GM12891 (cell line): ENCODE data around the gene DMC1.
"Not testable (repeated sequence)": the region's sequence is repeated elsewhere in the genome, so short reads cannot be mapped to it uniquely, and the experiment has no call there.

Source experiments
- DNase-seq: peaks from one replicate; pipeline ENCODE4 v3.0.0; 2011; ENCODE audit warnings: low spot score; ENCODE audit not compliant: insufficient read length
- FAIRE-seq: peaks from 2 replicates; lab custom pipeline; 2011; peaks lifted over from hg19 to GRCh38; lab: Jason Lieb, UNC
- PAX5 ChIP-seq: IDR thresholded peaks from 2 replicates; pipeline ENCODE4 v1.6.1; 2011; ENCODE audit warnings: low read length, moderate library complexity, mild to moderate bottlenecking; ENCODE audit not compliant: insufficient read depth, severe bottlenecking
- POLR2A ChIP-seq: IDR thresholded peaks from 2 replicates; pipeline ENCODE4 v1.6.1; 2011; ENCODE audit warnings: low read depth, low read length, control low read depth
- POLR2AphosphoS5 ChIP-seq: IDR thresholded peaks from 2 replicates; pipeline ENCODE4 v1.6.1; 2011; ENCODE audit warnings: low read depth, low read length, control low read depth
- POU2F2 ChIP-seq: IDR thresholded peaks from 2 replicates; pipeline ENCODE4 v1.6.1; 2011; ENCODE audit warnings: low read depth, mild to moderate bottlenecking, control low read depth, low read length, moderate library complexity
- SPI1 ChIP-seq: IDR thresholded peaks from 2 replicates; pipeline ENCODE4 v1.6.1; 2011; ENCODE audit warnings: low read depth, low read length, control low read depth
- TAF1 ChIP-seq: IDR thresholded peaks from 2 replicates; pipeline ENCODE4 v1.6.1; 2011; ENCODE audit warnings: low read depth, low read length, control low read depth

Gene DMC1

GRCh38 chr22:38474003-38474607, 95.9 kb downstream of the DMC1 start:
- TF ChIP-seq PAX5 (no peak), SPI1 (no peak), POLR2AphosphoS5 (no peak), POU2F2 (no peak), POLR2A (no peak), TAF1 (no peak)
- FAIRE-seq (no peak), DNase-seq (no peak)

DNA sequence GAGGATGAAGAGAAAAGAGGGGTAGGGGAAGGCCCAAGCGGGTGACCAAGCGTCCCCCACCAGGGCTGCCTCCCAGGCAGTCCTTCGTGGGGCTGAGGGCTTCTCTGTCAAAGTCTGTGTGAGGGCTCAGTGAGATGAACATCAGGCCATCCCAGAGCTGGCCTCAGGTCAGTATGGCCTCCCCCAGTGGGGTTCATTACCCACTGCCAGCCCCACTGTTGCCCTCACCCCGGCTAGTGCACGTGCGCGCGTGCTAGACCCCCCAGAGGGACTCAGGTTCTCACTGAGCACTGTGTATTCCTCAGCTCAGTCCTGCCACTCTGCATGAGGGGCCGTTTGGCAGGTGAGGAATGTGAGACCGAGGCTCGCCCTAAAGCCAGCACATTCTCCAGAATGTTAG, 98.7 kb downstream of the DMC1 start:
- TF ChIP-seq SPI1 (no peak), POU2F2 (no peak), POLR2AphosphoS5 (no peak), PAX5 (no peak), POLR2A (no peak), TAF1 (no peak)
- no peak for FAIRE-seq
- DNase-seq = no peak

GRCh38 chr22:38470179-38470578, 99.8 kb downstream of the DMC1 start:
- DNase-seq, FAIRE-seq: not testable (repeated sequence)

- FAIRE-seq = no peak
- no peak for TF ChIP-seq PAX5
- no peak for TF ChIP-seq SPI1
- no peak for TF ChIP-seq POU2F2
- TF ChIP-seq POLR2AphosphoS5 = no peak
- no peak for DNase-seq
These were observed 100.6 kb downstream of the DMC1 start for GRCh38 chr22:38469306-38469781.
